ENCODE data around the gene RFC1.

GRCh38 chr4:39256436-39256835, 109.7 kb downstream of the RFC1 start:
- TF ChIP-seq POLR2A (IDR thresholded peaks at IDR 0.05; ENCODE audit: low read depth, low read length) (no peak), POLR2AphosphoS5 (IDR thresholded peaks at IDR 0.05; ENCODE audit: low read depth, low read length) (no peak), TAF1 (IDR thresholded peaks at IDR 0.05; ENCODE audit: low read depth, low read length) (no peak), PAX5 (IDR thresholded peaks at IDR 0.05; ENCODE audit: insufficient read depth, low read length, severe bottlenecking) (no peak), POU2F2 (IDR thresholded peaks at IDR 0.05; ENCODE audit: low read depth, low read length) (no peak)

Data from GM12891 (cell line).